OCI-LY1 (cell line): Measurements from ENCODE around the gene MAP4.

ENCODE experiments used
- EZH2 ChIP-seq: fragments of 200-600 bp; sonication (generic), shearing (Covaris generic); IDR thresholded peaks from 2 replicates; pipeline ENCODE4 v1.8.0; 2017; ENCODE audit warnings: borderline replicate concordance, mixed run types, mild to moderate bottlenecking, antibody characterized with exemption, low read length, moderate library complexity, mixed read lengths
- TF ChIP-seq, protein P1 (sequence below): fragments of 200-600 bp; sonication (generic), shearing (Covaris generic); IDR thresholded peaks from 2 replicates; pipeline ENCODE4 v1.5.1; 2017; ENCODE audit warnings: mild to moderate bottlenecking, antibody characterized with exemption, low read length, moderate library complexity, mixed read lengths

DNA sequence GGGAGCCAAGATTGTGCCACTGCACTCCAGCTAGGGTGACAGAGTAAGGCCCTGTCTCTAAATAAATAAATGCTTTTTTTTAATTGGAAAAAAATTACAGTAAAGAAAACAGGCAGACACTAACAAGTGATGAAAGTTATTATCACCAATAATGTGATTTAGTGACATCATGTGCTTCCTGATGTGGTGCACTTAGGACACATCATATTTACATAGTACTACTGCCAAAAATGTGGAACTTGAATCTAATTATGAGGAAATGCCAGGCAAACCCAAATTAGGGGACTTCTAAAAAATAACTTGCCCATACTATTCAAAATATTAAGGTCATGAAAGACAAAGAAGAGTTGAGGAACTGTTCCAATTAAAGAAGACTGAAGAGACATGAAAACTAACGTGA lies 30.8 kb downstream of the MAP4 start:
- no peak for TF ChIP-seq EZH2
- TF ChIP-seq, protein P1, sequence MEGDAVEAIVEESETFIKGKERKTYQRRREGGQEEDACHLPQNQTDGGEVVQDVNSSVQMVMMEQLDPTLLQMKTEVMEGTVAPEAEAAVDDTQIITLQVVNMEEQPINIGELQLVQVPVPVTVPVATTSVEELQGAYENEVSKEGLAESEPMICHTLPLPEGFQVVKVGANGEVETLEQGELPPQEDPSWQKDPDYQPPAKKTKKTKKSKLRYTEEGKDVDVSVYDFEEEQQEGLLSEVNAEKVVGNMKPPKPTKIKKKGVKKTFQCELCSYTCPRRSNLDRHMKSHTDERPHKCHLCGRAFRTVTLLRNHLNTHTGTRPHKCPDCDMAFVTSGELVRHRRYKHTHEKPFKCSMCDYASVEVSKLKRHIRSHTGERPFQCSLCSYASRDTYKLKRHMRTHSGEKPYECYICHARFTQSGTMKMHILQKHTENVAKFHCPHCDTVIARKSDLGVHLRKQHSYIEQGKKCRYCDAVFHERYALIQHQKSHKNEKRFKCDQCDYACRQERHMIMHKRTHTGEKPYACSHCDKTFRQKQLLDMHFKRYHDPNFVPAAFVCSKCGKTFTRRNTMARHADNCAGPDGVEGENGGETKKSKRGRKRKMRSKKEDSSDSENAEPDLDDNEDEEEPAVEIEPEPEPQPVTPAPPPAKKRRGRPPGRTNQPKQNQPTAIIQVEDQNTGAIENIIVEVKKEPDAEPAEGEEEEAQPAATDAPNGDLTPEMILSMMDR = no peak
